Ascending aorta (tissue), 2 donors: ENCODE measurements around the gene HOXB3. TPM values are rescaled to one million over a fixed set of nuclear protein-coding genes. Genes with fewer than 3 reads are reported as not detected.

Experiments
- DNase-seq, 2 donors: peaks; one replicate each; pipeline ENCODE4 v3.0.0-alpha.2; 2019; ENCODE audit warnings: low spot score in 2 of 2
- H3K27ac ChIP-seq, 2 donors: fragments of 200-600 bp; sonication (generic); one replicate each; pipeline ENCODE4 v1.5.1; 2016 to 2017; ENCODE audit warnings: mild to moderate bottlenecking in 1 of 2
- H3K27me3 ChIP-seq: fragments of 200-600 bp; sonication (generic); one replicate; pipeline ENCODE4 v1.5.1; 2017
- H3K36me3 ChIP-seq, 2 donors: fragments of 200-600 bp; sonication (generic); one replicate each; pipeline ENCODE4 v1.5.1; 2016
- H3K4me1 ChIP-seq, 2 donors: fragments of 200-600 bp; sonication (generic); one replicate each; pipeline ENCODE4 v1.5.1; 2016 to 2017; ENCODE audit warnings: mild to moderate bottlenecking in 1 of 2
- H3K4me3 ChIP-seq, 2 donors: fragments of 200-600 bp; sonication (generic); one replicate each; pipeline ENCODE4 v1.5.1; 2016 to 2017; ENCODE audit warnings: mild to moderate bottlenecking in 1 of 2
- H3K9me3 ChIP-seq, 2 donors: fragments of 200-600 bp; sonication (generic); one replicate each; pipeline ENCODE4 v1.5.1; 2016
- CTCF ChIP-seq, 3 experiments: fragments of 200-600 bp in 2 of 3; fragments of 450-650 bp in 1 of 3; sonication (generic) in 2 of 3; IDR thresholded peaks; one replicate each; pipeline ENCODE4 v1.5.1; 2016 to 2019; ENCODE audit warnings: antibody characterized with exemption in 3 of 3, mild to moderate bottlenecking in 1 of 3, moderate library complexity in 1 of 3
- intact Hi-C: fragments of 100-400 bp; cut with DNase I; formaldehyde crosslinking; loops from one replicate; pipeline ENCODE4 v1.15.1; 2023
- total RNA-seq: library from RNA; depleted of rRNA; stranded (reverse); fragments of >200 nt; gene quantifications from one replicate; pipeline ENCODE4 v1.1.0, GENCODE V29; 2016

HOXB3 gene
- total RNA-seq, 1 donor from 2014 or later = 19.3 TPM

- Histone ChIP-seq H3K4me3 (no peak overlapping the region), H3K27me3 (peaks cover under 1% of the 10 kb centered on the region), H3K4me1 (peaks cover 8 to 20% of the 10 kb centered on the region in 2 donors), H3K9me3 (no peaks in the 10 kb centered on the region), H3K36me3 (no peaks in the 10 kb centered on the region), H3K27ac (no peak overlapping the region)
- intact Hi-C loops = no loop called here
- no peak for DNase-seq
- no peak for TF ChIP-seq CTCF (IDR thresholded peaks at IDR 0.05)
These were observed 18.4 kb upstream of the HOXB3 start for GRCh38 chr17:48608494-48608834.

- Histone ChIP-seq H3K4me3 (no peak overlapping the region), H3K27ac (no peak overlapping the region), H3K9me3 (no peaks in the 10 kb centered on the region), H3K27me3 (no peaks in the 10 kb centered on the region), H3K36me3 (no peaks in the 10 kb centered on the region), H3K4me1 (peaks cover 6 to 21% of the 10 kb centered on the region in 2 donors)
- intact Hi-C loops = no loop called here
- TF ChIP-seq CTCF (IDR thresholded peaks at IDR 0.05) = no peak
- DNase-seq = no peak
These were observed 17.0 kb upstream of the HOXB3 start for GRCh38 chr17:48606892-48607614.

GRCh38 chr17:48605991-48606891 lies 16.2 kb upstream of the HOXB3 start:
- Histone ChIP-seq H3K27ac (no peak overlapping the region), H3K9me3 (no peaks in the 10 kb centered on the region), H3K36me3 (no peaks in the 10 kb centered on the region), H3K27me3 (no peaks in the 10 kb centered on the region), H3K4me3 (no peak overlapping the region), H3K4me1 (peaks cover 3 to 14% of the 10 kb centered on the region in 2 donors)
- DNase-seq = no peak
- TF ChIP-seq CTCF (IDR thresholded peaks at IDR 0.05) = no peak
- intact Hi-C loops = no loop called here

GRCh38 chr17:48605409-48605919 lies 15.4 kb upstream of the HOXB3 start:
- DNase-seq = no peak
- peak overlapping the region; percentile 71 to 75 for H3K27ac ChIP-seq
- H3K36me3 ChIP-seq = no peaks in the 10 kb centered on the region
- no peaks in the 10 kb centered on the region for H3K27me3 ChIP-seq
- peak overlapping the region; percentile 46 to 70 for H3K4me3 ChIP-seq
- TF ChIP-seq CTCF (IDR thresholded peaks at IDR 0.05) = no peak
- no peaks in the 10 kb centered on the region for H3K9me3 ChIP-seq
- H3K4me1 ChIP-seq = peaks cover 3 to 14% of the 10 kb centered on the region in 2 donors
- intact Hi-C loops = no loop called here

- H3K4me3 ChIP-seq = peak within 1 kb of the TSS; percentile 46 to 70
- intact Hi-C loops = loop anchor here (1.0 kb wide), 1 partner anchor 8 kb away; no protein-coding TSS in a partner anchor
- H3K27me3 ChIP-seq = no peaks in the 10 kb centered on the region
- peak in 1 of 2 donors; percentile 81 for DNase-seq
- TF ChIP-seq CTCF (IDR thresholded peaks at IDR 0.05) = no peak
- H3K4me1 ChIP-seq = peaks cover 2 to 14% of the 10 kb centered on the region in 2 donors
- H3K36me3 ChIP-seq = no peaks in the 10 kb centered on the region
- peak within 1 kb of the TSS; percentile 71 to 75 for H3K27ac ChIP-seq
- no peaks in the 10 kb centered on the region for H3K9me3 ChIP-seq
These were observed 14.8 kb upstream of the HOXB3 start, which contains the start of gene HOXB6 for GRCh38 chr17:48604770-48605329. HOXB6 (minus strand) TSS chr17:48604986; CDS start chr17:48598150, 6,836 bp downstream.
